ENCODE data around the gene RTL10. TPM values are rescaled to one million over a fixed set of nuclear protein-coding genes. Genes with fewer than 3 reads are reported as not detected.

Gene RTL10
- total and polyA plus RNA-seq, 2 of the 8 experiments (the other 6 are each of a cell fraction or from before 2014, with no cell fraction given): 11.5 to 18.8 TPM

- Histone ChIP-seq H4K91ac (replicated peaks; ENCODE audit: insufficient read length, low read length) (no peak overlapping the region), H3K56ac (replicated peaks; ENCODE audit: insufficient read length, low read depth, low read length) (no peak overlapping the region), H3K9me3 (ENCODE audit: insufficient read depth in 2 of 2, low read depth in 1 of 2, low read length in 1 of 2) (no peaks in the 10 kb centered on the region; a peak in 1 of 4 replicates), H2BK15ac (ENCODE audit: low read length) (no peak overlapping the region), H3K14ac (ENCODE audit: insufficient read length) (no peak overlapping the region), H3K9ac (replicated peaks in 1 of 4; ENCODE audit: extremely low read depth in 1 of 4, low read depth in 3 of 4, low read length in 3 of 4) (no peak overlapping the region), H3K18ac (ENCODE audit: extremely low read depth, low read length) (no peak overlapping the region), H2BK5ac (ENCODE audit: low read depth, low read length) (no peak overlapping the region), H3K4me3 (ENCODE audit: extremely low read depth in 1 of 4, insufficient read depth in 2 of 4, low read depth in 3 of 4, low read length in 4 of 4) (no peak overlapping the region), H3K36me3 (ENCODE audit: control insufficient read depth in 2 of 4, insufficient read depth in 4 of 4, low read length in 3 of 4) (no peaks in the 10 kb centered on the region), H3K27ac (ENCODE audit: low read depth, low read length) (no peak overlapping the region), H2BK20ac (ENCODE audit: low read length) (no peak overlapping the region), H3K23me2 (ENCODE audit: low read depth, low read length) (no peaks in the 10 kb centered on the region), H2AFZ (ENCODE audit: low read length) (no peak overlapping the region), H3K79me1 (ENCODE audit: low read depth, low read length) (no peaks in the 10 kb centered on the region), H3K23ac (ENCODE audit: insufficient read length) (no peak overlapping the region), H3K4me1 (replicated peaks in 1 of 4; ENCODE audit: control insufficient read depth in 3 of 4, insufficient read depth in 4 of 4, low read length in 3 of 4) (peaks cover 0 to 3% (median 0%) of the 10 kb centered on the region in 4 experiments; a peak in 3 of 7 replicates), H4K20me1 (replicated peaks in 1 of 2; ENCODE audit: control insufficient read depth in 1 of 2, insufficient read depth in 2 of 2, low read length in 2 of 2) (peaks cover 0 to 5% of the 10 kb centered on the region in 2 experiments), H4K8ac (ENCODE audit: extremely low read depth, insufficient read depth, low read length) (no peak overlapping the region), H3K4ac (replicated peaks; ENCODE audit: insufficient read length, low read depth, low read length) (no peak overlapping the region), H3K27me3 (replicated peaks in 1 of 4; ENCODE audit: control insufficient read depth in 3 of 4, extremely low read depth in 1 of 4, insufficient read depth in 3 of 4, low read length in 3 of 4) (peaks cover 0 to 2% (median 0%) of the 10 kb centered on the region in 4 experiments; a peak in 1 of 7 replicates), H2AK5ac (ENCODE audit: low read depth, low read length) (no peak overlapping the region), H3K4me2 (ENCODE audit: insufficient read depth in 1 of 2, low read depth in 2 of 2, low read length in 2 of 2) (no peak overlapping the region), H2BK120ac (replicated peaks; ENCODE audit: low read depth, low read length) (no peak overlapping the region), H4K5ac (ENCODE audit: insufficient read length, low read depth, low read length) (no peak overlapping the region), H3K79me2 (ENCODE audit: control insufficient read depth in 1 of 2, insufficient read depth in 2 of 2, low read length in 2 of 2) (no peaks in the 10 kb centered on the region), H2BK12ac (ENCODE audit: low read depth, low read length) (no peak overlapping the region)
- no peak for TF ChIP-seq SRF (IDR thresholded peaks at IDR 0.05; ENCODE audit: low read depth, low read length)
- TF ChIP-seq HDAC6 (IDR thresholded peaks at IDR 0.05; ENCODE audit: low read depth, low read length): no peak
- no peak for TF ChIP-seq BCL11A (IDR thresholded peaks at IDR 0.05; ENCODE audit: low read depth in 2 of 2, low read length in 2 of 2)
- no peak for TF ChIP-seq RBBP5 (IDR thresholded peaks at IDR 0.05; ENCODE audit: borderline replicate concordance, low read depth, low read length)
- TF ChIP-seq POLR2AphosphoS5 (IDR thresholded peaks at IDR 0.05; ENCODE audit: low read depth, low read length): no peak
- no peak for TF ChIP-seq BRCA1 (IDR thresholded peaks at IDR 0.05; ENCODE audit: low read depth, low read length)
- TF ChIP-seq POLR2A (IDR thresholded peaks at IDR 0.05; ENCODE audit: control extremely low read depth in 1 of 2, low read depth in 2 of 2, low read length in 2 of 2): no peak
- TF ChIP-seq CREB1 (IDR thresholded peaks at IDR 0.05): no peak
- no peak for TF ChIP-seq NRF1 (IDR thresholded peaks at IDR 0.05; ENCODE audit: low read depth, low read length)
- TF ChIP-seq E2F6 (IDR thresholded peaks at IDR 0.05): no peak
- no peak for TF ChIP-seq SUZ12 (IDR thresholded peaks at IDR 0.05; ENCODE audit: low read length)
- TF ChIP-seq TEAD4 (IDR thresholded peaks at IDR 0.05; ENCODE audit: low read depth, low read length): no peak
- TF ChIP-seq SP4 (IDR thresholded peaks at IDR 0.05; ENCODE audit: low read length): no peak
- DNase-seq (ENCODE audit: low read depth in 1 of 2, low spot score in 2 of 2) (no peak), FAIRE-seq (no peak)
- 82% methylated on average over 10 of the region's 10 CpGs; no CpG with 5 or more reads in 1 of the 2 experiments for WGBS, 2 experiments (ENCODE audit: extremely low coverage in 1 of 2, insufficient coverage in 1 of 2, insufficient read length in 1 of 2, insufficient replicate concordance in 2 of 2, low coverage in 1 of 2, low lambda C conversion rate in 2 of 2, missing lambda C conversion rate in 1 of 2)
- CTCF ChIA-PET (ENCODE audit: partially characterized antibody): no interaction called here
- POLR2A ChIA-PET (ENCODE audit: partially characterized antibody): no interaction called here
Observed at GRCh38 chr22:19827341-19828034, 27.2 kb downstream of the RTL10 start.
